HFF-Myc (cell line): ENCODE data around the gene BHMT.
"Not testable (repeated sequence)": the region's sequence is repeated elsewhere in the genome, so short reads cannot be mapped to it uniquely, and the experiment has no call there.

Experiments
- DNase-seq: peaks from one replicate; pipeline ENCODE4 v3.0.0-alpha.2; 2011; ENCODE audit warnings: low read depth; ENCODE audit errors: extremely low read depth
- H3K4me3 ChIP-seq: replicated peaks from 2 replicates; pipeline ENCODE4 v1.5.1; 2011; ENCODE audit warnings: low read depth, mild to moderate bottlenecking, control low read depth, low read length
- TF ChIP-seq, protein P1 (sequence below): IDR thresholded peaks from 2 replicates; pipeline ENCODE4 v1.5.1; 2012; ENCODE audit warnings: mild to moderate bottlenecking, low read depth, low read length, control low read depth; ENCODE audit errors: missing control alignments

BHMT gene

DNA sequence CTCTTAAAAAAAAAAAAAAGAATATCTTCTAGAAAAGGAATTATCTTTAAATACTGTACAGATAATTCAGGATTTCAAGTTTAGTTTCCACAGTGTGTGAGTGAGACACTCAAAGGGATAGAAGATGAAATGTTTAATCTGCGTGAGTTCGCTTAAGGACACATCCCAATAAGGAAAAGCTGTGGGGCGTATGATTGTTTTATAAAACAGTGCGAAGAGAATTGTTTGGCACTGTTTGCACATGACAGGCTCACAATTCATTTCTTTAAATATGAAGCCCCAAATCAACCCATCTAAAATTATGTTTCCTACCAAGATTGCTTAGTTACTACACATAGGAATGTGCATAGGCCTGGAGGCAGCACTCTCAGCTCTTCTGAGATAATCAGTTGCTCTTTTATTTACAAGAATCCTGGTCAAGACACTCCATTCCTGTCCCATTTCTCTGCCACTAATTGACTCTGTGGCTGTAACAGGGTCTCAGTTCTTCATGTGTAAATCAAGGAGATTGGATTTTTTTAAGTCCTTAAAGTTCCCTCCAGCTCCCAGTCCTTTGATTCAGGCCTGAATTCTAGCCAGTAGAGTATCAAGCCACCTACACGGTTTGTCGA lies 60.1 kb downstream of the BHMT start:
- DNase-seq, result no peak
- TF ChIP-seq, protein P1, sequence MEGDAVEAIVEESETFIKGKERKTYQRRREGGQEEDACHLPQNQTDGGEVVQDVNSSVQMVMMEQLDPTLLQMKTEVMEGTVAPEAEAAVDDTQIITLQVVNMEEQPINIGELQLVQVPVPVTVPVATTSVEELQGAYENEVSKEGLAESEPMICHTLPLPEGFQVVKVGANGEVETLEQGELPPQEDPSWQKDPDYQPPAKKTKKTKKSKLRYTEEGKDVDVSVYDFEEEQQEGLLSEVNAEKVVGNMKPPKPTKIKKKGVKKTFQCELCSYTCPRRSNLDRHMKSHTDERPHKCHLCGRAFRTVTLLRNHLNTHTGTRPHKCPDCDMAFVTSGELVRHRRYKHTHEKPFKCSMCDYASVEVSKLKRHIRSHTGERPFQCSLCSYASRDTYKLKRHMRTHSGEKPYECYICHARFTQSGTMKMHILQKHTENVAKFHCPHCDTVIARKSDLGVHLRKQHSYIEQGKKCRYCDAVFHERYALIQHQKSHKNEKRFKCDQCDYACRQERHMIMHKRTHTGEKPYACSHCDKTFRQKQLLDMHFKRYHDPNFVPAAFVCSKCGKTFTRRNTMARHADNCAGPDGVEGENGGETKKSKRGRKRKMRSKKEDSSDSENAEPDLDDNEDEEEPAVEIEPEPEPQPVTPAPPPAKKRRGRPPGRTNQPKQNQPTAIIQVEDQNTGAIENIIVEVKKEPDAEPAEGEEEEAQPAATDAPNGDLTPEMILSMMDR, result no peak
- H3K4me3 ChIP-seq, result no peak overlapping the region

DNA sequence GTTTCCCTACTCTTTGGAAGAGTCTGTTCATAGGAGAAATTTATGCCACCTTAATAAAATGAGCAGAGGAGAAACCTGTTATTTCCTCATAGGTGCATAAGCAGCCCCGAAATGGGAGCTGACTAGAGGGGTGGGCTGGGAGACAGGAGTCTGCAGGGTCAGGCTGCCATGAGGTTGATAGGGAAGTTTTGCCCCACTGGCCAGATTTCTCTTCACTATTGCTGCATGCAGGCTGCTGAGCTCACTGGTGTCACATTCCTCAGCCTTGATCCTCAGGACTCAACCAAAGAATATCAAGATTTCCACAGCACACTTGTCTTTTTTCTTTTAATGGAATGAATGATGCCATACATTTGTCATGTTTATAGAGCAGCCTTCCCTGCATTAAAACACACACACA lies 60.7 kb downstream of the BHMT start:
- TF ChIP-seq, protein P1, result no peak
- no peak for DNase-seq
- H3K4me3 ChIP-seq, result no peak overlapping the region

DNA sequence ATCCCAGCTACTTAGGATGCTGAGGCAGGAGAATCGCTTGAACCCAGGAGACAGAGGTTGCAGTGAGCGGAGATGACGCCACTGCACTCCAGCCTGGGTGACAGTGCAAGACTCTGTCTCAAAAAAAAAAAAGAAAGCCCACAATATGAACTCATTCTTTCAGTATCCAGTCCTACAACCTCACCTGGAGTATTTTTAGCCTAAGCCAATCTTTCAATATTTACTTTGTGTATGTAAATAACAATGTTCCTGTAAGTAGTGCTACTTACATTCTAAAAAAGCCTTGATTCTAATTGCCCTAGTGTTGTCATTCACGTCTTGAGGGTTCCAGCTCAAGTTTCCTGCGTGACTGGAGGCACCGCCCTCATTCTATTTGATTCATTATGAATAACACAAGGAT lies 62.0 kb downstream of the BHMT start:
- no peak overlapping the region for H3K4me3 ChIP-seq
- TF ChIP-seq, protein P1, result no peak
- no peak for DNase-seq

DNA sequence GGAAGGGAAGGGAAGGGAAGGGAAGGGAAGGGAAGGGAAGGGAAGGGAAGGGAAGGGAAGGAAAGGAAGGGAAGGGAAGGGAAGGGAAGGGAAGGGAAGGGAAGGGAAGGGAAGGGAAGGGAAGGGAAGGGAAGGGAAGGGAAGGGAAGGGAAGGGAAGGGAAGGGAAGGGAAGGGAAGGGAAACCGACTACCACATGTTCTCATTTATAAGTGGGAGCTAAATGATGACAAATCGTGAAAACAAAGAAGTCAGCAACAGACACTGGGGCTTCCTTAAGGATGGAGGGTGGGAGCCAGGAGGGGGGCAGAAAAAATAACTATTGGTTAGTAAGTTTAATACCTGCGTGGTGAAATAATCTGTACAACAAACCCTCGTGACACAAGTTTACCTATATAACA lies 68.8 kb downstream of the BHMT start:
- not testable (repeated sequence) for DNase-seq, H3K4me3 ChIP-seq

DNA sequence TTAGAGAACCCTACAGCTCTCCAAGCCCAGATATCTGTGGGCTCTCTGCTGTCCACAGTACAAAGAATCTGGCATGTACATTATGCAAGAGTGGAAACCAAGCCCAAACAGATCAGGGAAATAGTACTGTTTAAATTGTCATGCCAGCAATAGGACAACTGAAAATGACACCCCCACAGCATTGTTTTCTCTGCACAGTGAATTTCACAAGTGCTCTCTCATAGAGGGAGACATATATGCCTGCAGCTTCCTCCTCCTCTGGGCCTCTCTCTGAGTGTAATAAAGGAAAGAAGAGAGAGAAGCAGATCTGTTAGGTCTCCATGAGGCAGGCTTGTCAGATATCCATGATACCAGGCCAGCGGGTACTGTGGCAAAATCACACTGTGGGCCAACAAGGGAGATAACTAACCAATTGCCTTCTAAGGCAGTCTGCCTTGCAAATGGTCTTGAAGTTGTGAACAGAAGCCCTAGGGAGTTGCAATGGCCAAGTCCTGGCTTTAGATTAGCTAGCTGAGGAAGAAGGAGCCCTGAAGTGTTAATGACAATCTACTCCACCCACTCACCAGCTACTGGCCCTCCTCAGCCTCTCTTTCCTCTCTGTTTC lies 69.9 kb downstream of the BHMT start:
- TF ChIP-seq, protein P1, result no peak
- no peak overlapping the region for H3K4me3 ChIP-seq
- DNase-seq, result no peak
